Neuronal stem cell (in vitro differentiated cells): ENCODE results near the gene C22orf42. TPM values are rescaled to one million over a fixed set of nuclear protein-coding genes. Genes with fewer than 3 reads are reported as not detected.
A peak's percentile ranks its signal among the peaks of the same experiment; 100 is the strongest.

ENCODE experiments used
- DNase-seq: peaks from one replicate; pipeline ENCODE4 v3.0.0-alpha.2; 2013; ENCODE audit warnings: low spot score
- H2AFZ ChIP-seq: one replicate; pipeline ENCODE4 v1.6.1; 2013; ENCODE audit warnings: mild to moderate bottlenecking, low read length, inconsistent platforms
- H2AK5ac ChIP-seq: 2 replicates; pipeline ENCODE4 v1.6.1; 2013; ENCODE audit warnings: low read depth, mild to moderate bottlenecking, inconsistent platforms, low read length, moderate library complexity, mixed read lengths
- H2BK120ac ChIP-seq: 2 replicates; pipeline ENCODE4 v1.6.1; 2013; ENCODE audit warnings: low read depth, mild to moderate bottlenecking, inconsistent platforms, low read length, moderate library complexity, mixed read lengths
- H2BK12ac ChIP-seq: one replicate; pipeline ENCODE4 v1.6.1; 2013; ENCODE audit warnings: low read length, inconsistent platforms
- H2BK15ac ChIP-seq: 2 replicates; pipeline ENCODE4 v1.6.1; 2013; ENCODE audit warnings: mild to moderate bottlenecking, low read length, inconsistent platforms, mixed read lengths
- H2BK5ac ChIP-seq: one replicate; pipeline ENCODE4 v1.6.1; 2013; ENCODE audit warnings: inconsistent platforms, mild to moderate bottlenecking, low read length, moderate library complexity
- H3K14ac ChIP-seq: one replicate; pipeline ENCODE4 v1.6.1; 2013; ENCODE audit warnings: low read length, inconsistent platforms
- H3K18ac ChIP-seq: 2 replicates; pipeline ENCODE4 v1.6.1; 2013; ENCODE audit warnings: low read length, inconsistent platforms
- H3K23ac ChIP-seq: 2 replicates; pipeline ENCODE4 v1.6.1; 2013; ENCODE audit warnings: low read depth, mild to moderate bottlenecking, mixed read lengths, low read length, inconsistent platforms; ENCODE audit not compliant: poor library complexity
- H3K27ac ChIP-seq: replicated peaks from 3 replicates; pipeline ENCODE4 v1.5.1; 2013; ENCODE audit warnings: low read length, inconsistent platforms
- H3K27me3 ChIP-seq, 3 experiments: 2 replicates each; pipeline ENCODE4 v1.6.1; 2013; ENCODE audit warnings: low read length in 3 of 3, mild to moderate bottlenecking in 2 of 3, inconsistent platforms in 1 of 3, low read depth in 1 of 3, mixed read lengths in 1 of 3, moderate library complexity in 1 of 3; ENCODE audit not compliant: control insufficient read depth in 3 of 3, insufficient read depth in 3 of 3
- H3K36me3 ChIP-seq, 2 donors: replicated peaks in 1 of 2; 2 replicates each; pipeline ENCODE4 v1.6.1; 2013; ENCODE audit warnings: low read length in 2 of 2; ENCODE audit not compliant: control insufficient read depth in 2 of 2, insufficient read depth in 2 of 2
- H3K4ac ChIP-seq: 2 replicates; pipeline ENCODE4 v1.6.1; 2013; ENCODE audit warnings: inconsistent platforms, mild to moderate bottlenecking, low read length, moderate library complexity
- H3K4me1 ChIP-seq, 2 donors: 1 replicate in 1 of 2; 2 replicates in 1 of 2; pipeline ENCODE4 v1.6.1; 2013; ENCODE audit warnings: low read length in 2 of 2, low read depth in 1 of 2; ENCODE audit not compliant: control insufficient read depth in 2 of 2, insufficient read depth in 1 of 2
- H3K4me2 ChIP-seq: one replicate; pipeline ENCODE4 v1.6.1; 2013; ENCODE audit warnings: mild to moderate bottlenecking, low read length, inconsistent platforms; ENCODE audit not compliant: insufficient read depth, poor library complexity, severe bottlenecking
- H3K4me3 ChIP-seq, 2 donors: 2 replicates each; pipeline ENCODE4 v1.5.1; 2013; ENCODE audit warnings: low read length in 2 of 2, mild to moderate bottlenecking in 2 of 2, inconsistent platforms in 1 of 2, moderate library complexity in 1 of 2
- H3K79me1 ChIP-seq: one replicate; pipeline ENCODE4 v1.6.1; 2013; ENCODE audit warnings: low read depth, mild to moderate bottlenecking, inconsistent platforms, low read length, moderate library complexity
- H3K9ac ChIP-seq: one replicate; pipeline ENCODE4 v1.6.1; 2013; ENCODE audit warnings: mild to moderate bottlenecking, low read depth, low read length, inconsistent platforms; ENCODE audit not compliant: poor library complexity
- H3K9me3 ChIP-seq, 2 donors: replicated peaks in 1 of 2; 2 replicates each; pipeline versions ENCODE3 to v1.6.1; 2013; ENCODE audit warnings: low read length in 2 of 2, mild to moderate bottlenecking in 2 of 2, inconsistent platforms in 1 of 2, low read depth in 1 of 2, mixed read lengths in 1 of 2, moderate library complexity in 1 of 2; ENCODE audit not compliant: control insufficient read depth in 2 of 2, insufficient read depth in 1 of 2
- H4K8ac ChIP-seq: one replicate; pipeline ENCODE4 v1.6.1; 2013; ENCODE audit warnings: low read depth, mild to moderate bottlenecking, inconsistent platforms, low read length, moderate library complexity
- H4K91ac ChIP-seq: one replicate; pipeline ENCODE4 v1.6.1; 2013; ENCODE audit warnings: low read length, low read depth, mild to moderate bottlenecking, inconsistent platforms; ENCODE audit not compliant: poor library complexity
- WGBS, 2 donors: extraction: QIAGEN DNeasy Blood & Tissue Kit; methylation state at CpG; one replicate each; pipeline ENCODE4 v1.1.7; 2013; ENCODE audit warnings: missing lambda C conversion rate in 2 of 2, mixed read lengths in 1 of 2; ENCODE audit not compliant: insufficient read length in 2 of 2, insufficient replicate concordance in 1 of 2; ENCODE audit errors: extremely low coverage in 2 of 2; 5-methylcytosine and 5-hydroxymethylcytosine counted together
- small RNA-seq: library from polyadenylated mRNA; stranded (forward); fragments of <200 nt; extraction: miRNeasy Mini kit (QIAGEN cat#:217004); gene quantifications from one replicate; pipeline ENCODE3, GENCODE V24; 2013; ENCODE audit not compliant: insufficient read depth

C22orf42 gene

GRCh38 chr22:32106930-32107329 lies 52.2 kb downstream of the C22orf42 start:
- no peaks in the 10 kb centered on the region for H3K9me3 ChIP-seq
- no peaks in the 10 kb centered on the region for H3K79me1 ChIP-seq
- H3K27me3 ChIP-seq: peaks cover 0 to 6% (median 2%) of the 10 kb centered on the region in 3 experiments
- H3K36me3 ChIP-seq: no peaks in the 10 kb centered on the region
- H3K14ac ChIP-seq: no peak overlapping the region
- no peak overlapping the region for H3K9ac ChIP-seq
- no peak overlapping the region for H2AK5ac ChIP-seq
- H3K27ac ChIP-seq: no peak overlapping the region
- H4K8ac ChIP-seq: no peak overlapping the region
- H2BK12ac ChIP-seq: no peak overlapping the region
- no peak overlapping the region for H2BK15ac ChIP-seq
- no peak overlapping the region for H2BK5ac ChIP-seq
- H3K18ac ChIP-seq: no peak overlapping the region
- no peak overlapping the region for H3K4me2 ChIP-seq
- H4K91ac ChIP-seq: no peak overlapping the region
- H3K4me3 ChIP-seq: no peak overlapping the region
- no peak overlapping the region for H3K4ac ChIP-seq
- WGBS, 2 donors: no CpG with 5 or more reads among the region's 1 CpG
- no peak overlapping the region for H3K23ac ChIP-seq
- peak; percentile 36 for DNase-seq
- H2BK120ac ChIP-seq: no peak overlapping the region
- H2AFZ ChIP-seq: no peak overlapping the region
- no peaks in the 10 kb centered on the region for H3K4me1 ChIP-seq

GRCh38 chr22:32103658-32104315 lies 55.3 kb downstream of the C22orf42 start:
- Histone ChIP-seq H3K4me1 (no peaks in the 10 kb centered on the region), H2AK5ac (no peak overlapping the region), H4K8ac (no peak overlapping the region), H2AFZ (no peak overlapping the region), H3K27me3 (no peaks in the 10 kb centered on the region), H3K4ac (no peak overlapping the region), H3K36me3 (no peaks in the 10 kb centered on the region), H3K4me2 (no peak overlapping the region), H3K14ac (no peak overlapping the region), H2BK12ac (no peak overlapping the region), H3K9me3 (no peaks in the 10 kb centered on the region), H3K9ac (no peak overlapping the region), H3K27ac (no peak overlapping the region), H2BK5ac (no peak overlapping the region), H2BK120ac (no peak overlapping the region), H3K4me3 (no peak overlapping the region), H3K79me1 (no peaks in the 10 kb centered on the region), H3K23ac (no peak overlapping the region), H3K18ac (no peak overlapping the region), H2BK15ac (no peak overlapping the region), H4K91ac (no peak overlapping the region)
- WGBS, 2 donors: no CpG with 5 or more reads among the region's 2 CpGs
- no peak for DNase-seq

GRCh38 chr22:32100711-32101110 lies 58.4 kb downstream of the C22orf42 start:
- Histone ChIP-seq H3K27me3 (no peaks in the 10 kb centered on the region), H2AK5ac (no peak overlapping the region), H3K23ac (no peak overlapping the region), H3K4me2 (no peak overlapping the region), H3K4me1 (no peaks in the 10 kb centered on the region), H2BK15ac (no peak overlapping the region), H3K27ac (no peak overlapping the region), H3K14ac (no peak overlapping the region), H2AFZ (no peak overlapping the region), H3K79me1 (no peaks in the 10 kb centered on the region), H3K4ac (no peak overlapping the region), H3K9ac (no peak overlapping the region), H3K18ac (no peak overlapping the region), H2BK120ac (no peak overlapping the region), H3K4me3 (no peak overlapping the region), H4K91ac (no peak overlapping the region), H3K36me3 (no peaks in the 10 kb centered on the region), H3K9me3 (no peaks in the 10 kb centered on the region), H2BK5ac (no peak overlapping the region), H4K8ac (no peak overlapping the region), H2BK12ac (no peak overlapping the region)
- WGBS, 2 donors: no CpG with 5 or more reads among the region's 1 CpG
- DNase-seq: no peak

Small RNAs within 50 kb of the gene (small RNA-seq; reads per million reads assigned to genes)
- not detected for gene AP1B1P2
- gene RF02171: not detected
